Inflammatory macrophage treated with lipopolysaccharide for 4 hours (primary cell): ENCODE measurements around the gene SYNPO2L.
"Not testable (repeated sequence)": the region's sequence is repeated elsewhere in the genome, so short reads cannot be mapped to it uniquely, and the experiment has no call there.

Source experiments
- DNase-seq: peaks from one replicate; pipeline ENCODE4 v3.0.0-alpha.2; 2020

SYNPO2L gene

GRCh38 chr10:73647875-73648651 is 7.8 kb downstream of the SYNPO2L start:
- no peak for DNase-seq

- DNase-seq = peak; percentile 19
Measured at GRCh38 chr10:73647211-73647874, 8.5 kb downstream of the SYNPO2L start.

GRCh38 chr10:73646598-73647041 is 9.2 kb downstream of the SYNPO2L start:
- no peak for DNase-seq

- DNase-seq = peak; percentile 91
Measured at GRCh38 chr10:73645251-73645650, 10.6 kb downstream of the SYNPO2L start.

GRCh38 chr10:73644767-73645166 is 11.1 kb downstream of the SYNPO2L start:
- DNase-seq = peak; percentile 33

- DNase-seq = peak; percentile 54
Measured at GRCh38 chr10:73644015-73644743, 11.7 kb downstream of the SYNPO2L start.

GRCh38 chr10:73643362-73643761 is 12.5 kb downstream of the SYNPO2L start:
- DNase-seq = no peak

- DNase-seq = peak; percentile 57
Measured at GRCh38 chr10:73641328-73642060, 14.3 kb downstream of the SYNPO2L start, which contains the start of gene MYOZ1. Gene MYOZ1, minus strand, starts transcription at chr10:73641474. Its CDS starts 1,457 bp downstream, at chr10:73640017.

- DNase-seq = no peak
Measured at GRCh38 chr10:73639286-73639685, 16.5 kb downstream of the SYNPO2L start.

- no peak for DNase-seq
Measured at GRCh38 chr10:73635781-73636180, 20.0 kb downstream of the SYNPO2L start.

GRCh38 chr10:73634421-73634820 is 21.4 kb downstream of the SYNPO2L start:
- DNase-seq = no peak

- DNase-seq = no peak
Measured at GRCh38 chr10:73629165-73629564, 26.7 kb downstream of the SYNPO2L start.

- no peak for DNase-seq
Measured at GRCh38 chr10:73628405-73628804, 27.4 kb downstream of the SYNPO2L start.

- no peak for DNase-seq
Measured at GRCh38 chr10:73627300-73627699, 28.5 kb downstream of the SYNPO2L start.

- DNase-seq = peak; percentile 99
Measured at GRCh38 chr10:73625884-73626752, 29.7 kb downstream of the SYNPO2L start.

GRCh38 chr10:73625004-73625883 is 30.6 kb downstream of the SYNPO2L start:
- peak; percentile 13 for DNase-seq

GRCh38 chr10:73623056-73623455 is 32.8 kb downstream of the SYNPO2L start:
- DNase-seq = no peak

GRCh38 chr10:73620974-73621373 is 34.9 kb downstream of the SYNPO2L start:
- DNase-seq = not testable (repeated sequence)

- DNase-seq = not testable (repeated sequence)
Measured at GRCh38 chr10:73617143-73617542, 38.7 kb downstream of the SYNPO2L start.

GRCh38 chr10:73614720-73615119 is 41.1 kb downstream of the SYNPO2L start:
- DNase-seq = no peak

- DNase-seq = no peak
Measured at GRCh38 chr10:73609116-73609515, 46.7 kb downstream of the SYNPO2L start.
